ENCODE data around the gene LGALS7B.

DNA sequence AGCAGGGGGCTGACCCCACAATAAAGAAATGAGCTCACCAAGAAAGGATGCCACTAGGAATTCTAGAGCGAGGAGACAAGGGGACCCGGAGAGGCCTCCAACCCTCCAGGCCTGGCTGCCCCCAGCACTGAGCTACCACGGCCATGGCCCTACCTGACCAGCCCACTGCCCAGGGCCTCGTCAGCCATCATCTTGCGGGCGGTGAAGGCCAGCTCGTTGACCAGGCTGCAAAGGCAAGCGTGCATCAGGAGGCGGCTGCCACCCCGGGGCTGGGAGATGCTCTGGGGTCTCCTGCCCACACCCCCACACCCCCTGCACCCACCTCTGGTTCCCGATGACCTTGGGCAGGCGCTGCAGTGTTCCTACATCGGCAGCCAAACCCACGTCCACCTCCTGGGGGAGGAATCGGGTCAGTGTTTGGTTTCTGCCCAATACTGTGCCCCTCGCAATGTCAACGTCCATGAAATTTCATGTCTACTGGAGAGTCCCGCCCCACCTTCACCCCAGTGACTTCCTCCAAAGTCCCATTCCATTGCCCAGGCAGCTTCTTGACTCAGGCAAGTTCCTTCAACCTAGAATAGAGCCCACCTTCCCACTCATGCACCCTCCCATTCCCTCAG, 27.2 kb downstream of the LGALS7B start:
- TF ChIP-seq SP1 (IDR thresholded peaks at IDR 0.05; ENCODE audit: low read depth, low read length) (no peak), YY1 (IDR thresholded peaks at IDR 0.05; ENCODE audit: low read depth, low read length) (no peak), BCL11A (IDR thresholded peaks at IDR 0.05; ENCODE audit: low read depth in 2 of 2, low read length in 2 of 2) (no peak), JUND (IDR thresholded peaks at IDR 0.05; ENCODE audit: low read length) (no peak), TBP (IDR thresholded peaks at IDR 0.05; ENCODE audit: low read depth, low read length) (no peak), EZH2 (IDR thresholded peaks at IDR 0.05; ENCODE audit: low read depth, low read length, severe bottlenecking) (no peak), CEBPB (IDR thresholded peaks at IDR 0.05; ENCODE audit: low read depth, low read length) (no peak), POLR2AphosphoS5 (IDR thresholded peaks at IDR 0.05; ENCODE audit: low read depth, low read length) (no peak)
- TF ChIP-seq, protein P1, sequence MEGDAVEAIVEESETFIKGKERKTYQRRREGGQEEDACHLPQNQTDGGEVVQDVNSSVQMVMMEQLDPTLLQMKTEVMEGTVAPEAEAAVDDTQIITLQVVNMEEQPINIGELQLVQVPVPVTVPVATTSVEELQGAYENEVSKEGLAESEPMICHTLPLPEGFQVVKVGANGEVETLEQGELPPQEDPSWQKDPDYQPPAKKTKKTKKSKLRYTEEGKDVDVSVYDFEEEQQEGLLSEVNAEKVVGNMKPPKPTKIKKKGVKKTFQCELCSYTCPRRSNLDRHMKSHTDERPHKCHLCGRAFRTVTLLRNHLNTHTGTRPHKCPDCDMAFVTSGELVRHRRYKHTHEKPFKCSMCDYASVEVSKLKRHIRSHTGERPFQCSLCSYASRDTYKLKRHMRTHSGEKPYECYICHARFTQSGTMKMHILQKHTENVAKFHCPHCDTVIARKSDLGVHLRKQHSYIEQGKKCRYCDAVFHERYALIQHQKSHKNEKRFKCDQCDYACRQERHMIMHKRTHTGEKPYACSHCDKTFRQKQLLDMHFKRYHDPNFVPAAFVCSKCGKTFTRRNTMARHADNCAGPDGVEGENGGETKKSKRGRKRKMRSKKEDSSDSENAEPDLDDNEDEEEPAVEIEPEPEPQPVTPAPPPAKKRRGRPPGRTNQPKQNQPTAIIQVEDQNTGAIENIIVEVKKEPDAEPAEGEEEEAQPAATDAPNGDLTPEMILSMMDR (IDR thresholded peaks at IDR 0.05; ENCODE audit: control extremely low read depth in 1 of 3, insufficient read depth in 1 of 3, low read depth in 1 of 3, low read length in 3 of 3) = no peak
- TF ChIP-seq, protein P2, sequence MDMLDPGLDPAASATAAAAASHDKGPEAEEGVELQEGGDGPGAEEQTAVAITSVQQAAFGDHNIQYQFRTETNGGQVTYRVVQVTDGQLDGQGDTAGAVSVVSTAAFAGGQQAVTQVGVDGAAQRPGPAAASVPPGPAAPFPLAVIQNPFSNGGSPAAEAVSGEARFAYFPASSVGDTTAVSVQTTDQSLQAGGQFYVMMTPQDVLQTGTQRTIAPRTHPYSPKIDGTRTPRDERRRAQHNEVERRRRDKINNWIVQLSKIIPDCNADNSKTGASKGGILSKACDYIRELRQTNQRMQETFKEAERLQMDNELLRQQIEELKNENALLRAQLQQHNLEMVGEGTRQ (IDR thresholded peaks at IDR 0.05; ENCODE audit: low read length) = no peak
